ENCODE results near the gene MRPS35. TPM values are rescaled to one million over a fixed set of nuclear protein-coding genes. Genes with fewer than 3 reads are reported as not detected.
A peak's percentile ranks its signal among the peaks of the same experiment; 100 is the strongest.

The MRPS35 gene
- total RNA-seq, 1 donor from 2014 or later, result 65.8 TPM

GRCh38 chr12:27696864-27697564 lies 13.6 kb upstream of the MRPS35 start:
- Histone ChIP-seq H3K4me3 (ENCODE audit: low read depth, low read length) (no peak overlapping the region), H3K27me3 (ENCODE audit: control insufficient read depth, insufficient read depth, low read length) (no peaks in the 10 kb centered on the region), H3K36me3 (ENCODE audit: control insufficient read depth, insufficient read depth, low read length) (peaks cover 4% of the 10 kb centered on the region)
- DNase-seq (ENCODE audit: low read depth), result no peak
- no peak for TF ChIP-seq CTCF (IDR thresholded peaks at IDR 0.05; ENCODE audit: insufficient read depth, low read length, poor library complexity, severe bottlenecking)

- Histone ChIP-seq H3K4me3 (ENCODE audit: low read depth, low read length) (no peak overlapping the region), H3K36me3 (ENCODE audit: control insufficient read depth, insufficient read depth, low read length) (no peaks in the 10 kb centered on the region), H3K27me3 (ENCODE audit: control insufficient read depth, insufficient read depth, low read length) (no peaks in the 10 kb centered on the region)
- TF ChIP-seq CTCF (IDR thresholded peaks at IDR 0.05; ENCODE audit: insufficient read depth, low read length, poor library complexity, severe bottlenecking), result peak; percentile 80
- DNase-seq (ENCODE audit: low read depth), result peak; percentile 51
Observed at GRCh38 chr12:27703720-27704452, 6.7 kb upstream of the MRPS35 start.

- no peak for TF ChIP-seq CTCF (IDR thresholded peaks at IDR 0.05; ENCODE audit: insufficient read depth, low read length, poor library complexity, severe bottlenecking)
Observed at GRCh38 chr12:27705263-27705662, 5.4 kb upstream of the MRPS35 start.

GRCh38 chr12:27707216-27707615 lies 3.4 kb upstream of the MRPS35 start:
- Histone ChIP-seq H3K36me3 (ENCODE audit: control insufficient read depth, insufficient read depth, low read length) (no peaks in the 10 kb centered on the region), H3K27me3 (ENCODE audit: control insufficient read depth, insufficient read depth, low read length) (no peaks in the 10 kb centered on the region), H3K4me3 (ENCODE audit: low read depth, low read length) (no peak overlapping the region)
- DNase-seq (ENCODE audit: low read depth), result no peak
- no peak for TF ChIP-seq CTCF (IDR thresholded peaks at IDR 0.05; ENCODE audit: insufficient read depth, low read length, poor library complexity, severe bottlenecking)

More at GRCh38 chr12:27705263-27705662, 5.4 kb upstream of the MRPS35 start:
- Histone ChIP-seq H3K36me3 (ENCODE audit: control insufficient read depth, insufficient read depth, low read length) (no peaks in the 10 kb centered on the region), H3K27me3 (ENCODE audit: control insufficient read depth, insufficient read depth, low read length) (no peaks in the 10 kb centered on the region), H3K4me3 (ENCODE audit: low read depth, low read length) (no peak overlapping the region)
- no peak for DNase-seq (ENCODE audit: low read depth)

- TF ChIP-seq CTCF (IDR thresholded peaks at IDR 0.05; ENCODE audit: insufficient read depth, low read length, poor library complexity, severe bottlenecking), result no peak
- Histone ChIP-seq H3K4me3 (ENCODE audit: low read depth, low read length) (peak overlapping the region; percentile 99), H3K27me3 (ENCODE audit: control insufficient read depth, insufficient read depth, low read length) (no peaks in the 10 kb centered on the region), H3K36me3 (ENCODE audit: control insufficient read depth, insufficient read depth, low read length) (no peaks in the 10 kb centered on the region)
- no peak for DNase-seq (ENCODE audit: low read depth)
Observed at GRCh38 chr12:27709212-27709931, 1.3 kb upstream of the MRPS35 start.
